ENCODE results near the gene FBXW9.
"Not testable (repeated sequence)": the region's sequence is repeated elsewhere in the genome, so short reads cannot be mapped to it uniquely, and the experiment has no call there.

Gene FBXW9

DNA sequence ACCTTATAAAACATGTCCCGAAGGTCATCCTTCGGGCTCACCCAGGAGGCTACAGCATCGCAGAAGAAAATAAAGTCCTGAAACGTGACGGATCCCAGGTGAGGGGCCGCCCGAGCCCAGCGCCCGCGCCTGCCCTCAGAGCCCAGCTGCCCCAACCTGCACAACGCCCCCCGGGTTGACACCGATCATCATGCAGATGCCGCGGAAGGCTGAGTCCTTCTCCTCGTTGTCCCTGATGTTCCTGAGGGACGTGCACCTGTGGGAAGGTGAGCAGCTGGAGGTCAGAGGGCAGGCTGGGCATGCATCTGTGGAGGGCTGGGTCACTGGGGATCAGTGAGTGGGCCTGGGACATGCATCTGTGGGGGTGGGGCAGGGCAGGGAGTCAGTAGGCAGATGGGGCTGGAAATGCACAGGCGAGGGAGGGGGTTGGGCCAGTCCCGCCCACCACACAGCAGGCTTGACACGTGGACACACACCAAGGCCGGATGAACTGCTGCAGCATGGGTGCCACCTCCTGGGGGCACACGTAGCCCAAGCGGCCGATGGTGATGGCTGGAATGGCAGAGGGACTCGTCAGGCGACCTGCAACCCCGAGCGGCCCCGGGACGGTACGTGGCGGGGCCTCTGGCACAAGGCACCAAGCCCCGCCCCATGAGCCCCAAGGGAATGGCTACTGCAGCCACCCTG lies 5.3 kb upstream of the FBXW9 start:
- H3K36me3 ChIP-seq (ENCODE audit: control insufficient read depth, insufficient read depth, low read length): peaks cover 26% of the 10 kb centered on the region

DNA sequence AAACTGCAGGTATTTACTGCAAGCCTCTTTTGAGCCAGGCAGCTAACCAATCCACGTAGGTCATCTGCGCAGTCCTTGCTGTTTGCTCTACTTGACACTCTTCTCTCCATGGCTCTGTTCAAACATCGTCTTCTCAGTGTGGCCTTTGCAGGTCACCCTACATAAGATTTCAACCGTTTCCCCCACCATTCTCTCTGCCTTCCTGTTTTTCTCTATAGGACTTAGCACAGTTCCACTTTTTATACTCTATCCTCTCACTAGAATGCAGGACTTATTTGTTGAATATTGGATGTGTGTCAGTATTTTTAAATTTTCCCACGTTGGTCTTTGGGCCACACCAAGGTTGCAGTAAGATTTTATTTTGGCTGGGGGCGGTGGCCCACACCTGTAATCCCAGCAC lies 1.7 kb upstream of the FBXW9 start:
- Histone ChIP-seq H2BK15ac (replicated peaks; ENCODE audit: low read depth) (no peak overlapping the region), H3K79me2 (ENCODE audit: control insufficient read depth, insufficient read depth, low read length) (no peaks in the 10 kb centered on the region), H3K56ac (ENCODE audit: low read length) (no peak overlapping the region), H3K27me3 (ENCODE audit: insufficient read depth, low read length, poor library complexity) (no peaks in the 10 kb centered on the region), H2BK5ac (ENCODE audit: low read length) (no peak overlapping the region), H3K9ac (ENCODE audit: low read length) (no peak overlapping the region), H3K27ac (ENCODE audit: low read depth, low read length) (no peak overlapping the region), H3K4me3 (ENCODE audit: low read length) (no peak overlapping the region), H2AK5ac (ENCODE audit: low read length) (no peak overlapping the region), H3K4me1 (ENCODE audit: control insufficient read depth, low read depth, low read length) (no peaks in the 10 kb centered on the region), H4K5ac (ENCODE audit: low read length) (no peak overlapping the region), H3K36me3 (ENCODE audit: control insufficient read depth, insufficient read depth, low read length) (peaks cover 12% of the 10 kb centered on the region), H3K79me1 (ENCODE audit: low read length) (peaks cover 4% of the 10 kb centered on the region), H3K18ac (ENCODE audit: low read length) (no peak overlapping the region), H3K23ac (ENCODE audit: low read length) (no peak overlapping the region), H2BK120ac (ENCODE audit: low read depth, low read length) (no peak overlapping the region), H3K4me2 (ENCODE audit: low read length) (no peak overlapping the region), H4K8ac (ENCODE audit: low read depth, low read length) (no peak overlapping the region), H3K4ac (ENCODE audit: low read depth, low read length) (no peak overlapping the region)
- DNase-seq: no peak
- no CpG with 5 or more reads among the region's 6 CpGs for WGBS (ENCODE audit: extremely low coverage, insufficient coverage, low lambda C conversion rate)

More for the DNA sequence above, 5.3 kb upstream of the FBXW9 start:
- Histone ChIP-seq H3K79me1 (ENCODE audit: low read length) (peaks cover 4% of the 10 kb centered on the region), H3K23ac (ENCODE audit: low read length) (no peak overlapping the region), H3K4me1 (ENCODE audit: control insufficient read depth, low read depth, low read length) (no peaks in the 10 kb centered on the region), H3K4me3 (ENCODE audit: low read length) (no peak overlapping the region), H3K27me3 (ENCODE audit: insufficient read depth, low read length, poor library complexity) (no peaks in the 10 kb centered on the region), H4K5ac (ENCODE audit: low read length) (no peak overlapping the region), H3K79me2 (ENCODE audit: control insufficient read depth, insufficient read depth, low read length) (no peaks in the 10 kb centered on the region), H4K8ac (ENCODE audit: low read depth, low read length) (no peak overlapping the region), H2BK15ac (replicated peaks; ENCODE audit: low read depth) (no peak overlapping the region), H3K9ac (ENCODE audit: low read length) (no peak overlapping the region), H3K56ac (ENCODE audit: low read length) (no peak overlapping the region), H3K4ac (ENCODE audit: low read depth, low read length) (no peak overlapping the region), H2AK5ac (ENCODE audit: low read length) (no peak overlapping the region), H3K18ac (ENCODE audit: low read length) (no peak overlapping the region), H2BK120ac (ENCODE audit: low read depth, low read length) (no peak overlapping the region), H2BK5ac (ENCODE audit: low read length) (no peak overlapping the region), H3K27ac (ENCODE audit: low read depth, low read length) (no peak overlapping the region), H3K4me2 (ENCODE audit: low read length) (no peak overlapping the region)
- WGBS (ENCODE audit: extremely low coverage, insufficient coverage, low lambda C conversion rate): no CpG with 5 or more reads among the region's 33 CpGs
- DNase-seq: no peak

DNA sequence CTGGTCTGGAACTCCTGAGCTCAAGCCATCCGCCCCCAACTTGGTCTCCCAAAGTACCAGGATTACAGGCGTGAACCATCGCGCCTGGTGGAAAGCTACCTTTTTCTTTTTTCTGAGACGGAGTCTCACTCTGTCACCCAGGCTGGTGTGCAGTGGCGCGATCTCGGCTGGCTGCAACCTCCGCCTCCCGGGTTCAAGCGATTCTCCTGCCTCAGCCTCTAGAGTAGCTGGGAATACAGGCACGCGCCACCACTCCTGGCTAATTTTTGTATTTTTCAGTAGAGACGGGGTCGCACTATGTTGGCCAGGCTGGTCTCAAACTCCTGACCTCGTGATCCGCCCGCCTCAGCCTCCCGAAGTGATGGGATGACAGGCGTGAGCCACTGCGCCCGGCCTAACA lies 994 bp upstream of the FBXW9 start:
- not testable (repeated sequence) for H3K27ac ChIP-seq (ENCODE audit: low read depth, low read length); H3K4me2 ChIP-seq (ENCODE audit: low read length); H3K4me3 ChIP-seq (ENCODE audit: low read length); H3K79me1 ChIP-seq (ENCODE audit: low read length); DNase-seq; H2BK120ac ChIP-seq (ENCODE audit: low read depth, low read length); H4K5ac ChIP-seq (ENCODE audit: low read length); H2BK15ac ChIP-seq (replicated peaks; ENCODE audit: low read depth); H3K23ac ChIP-seq (ENCODE audit: low read length); H3K79me2 ChIP-seq (ENCODE audit: control insufficient read depth, insufficient read depth, low read length); H3K9ac ChIP-seq (ENCODE audit: low read length); H2AK5ac ChIP-seq (ENCODE audit: low read length); H3K4me1 ChIP-seq (ENCODE audit: control insufficient read depth, low read depth, low read length); H3K56ac ChIP-seq (ENCODE audit: low read length); H3K27me3 ChIP-seq (ENCODE audit: insufficient read depth, low read length, poor library complexity); H2BK5ac ChIP-seq (ENCODE audit: low read length); H3K18ac ChIP-seq (ENCODE audit: low read length); H3K36me3 ChIP-seq (ENCODE audit: control insufficient read depth, insufficient read depth, low read length); H3K4ac ChIP-seq (ENCODE audit: low read depth, low read length); H4K8ac ChIP-seq (ENCODE audit: low read depth, low read length)
- no CpG with 5 or more reads among the region's 22 CpGs for WGBS (ENCODE audit: extremely low coverage, insufficient coverage, low lambda C conversion rate)

DNA sequence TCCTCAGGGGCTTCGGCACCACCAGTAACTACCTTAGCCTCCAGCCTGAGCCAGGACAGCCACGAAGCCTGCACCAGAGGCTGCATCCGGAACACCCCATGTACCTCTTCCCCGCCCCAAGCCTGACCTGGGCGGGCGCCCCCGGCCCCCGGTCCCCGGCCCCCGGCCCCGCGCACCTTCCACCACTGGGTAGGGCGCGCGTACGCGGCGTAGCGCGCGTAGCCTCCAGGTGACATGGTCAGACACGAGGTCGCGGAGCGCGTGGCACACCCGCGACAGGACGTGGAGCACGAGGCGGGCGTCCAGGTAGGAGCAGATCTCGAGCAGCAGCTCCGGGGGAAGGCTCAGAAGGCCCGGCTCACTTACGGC lies 450 bp downstream of the FBXW9 start:
- peak overlapping the region; percentile 85 for H3K4me2 ChIP-seq (ENCODE audit: low read length)
- H3K4me1 ChIP-seq (ENCODE audit: control insufficient read depth, low read depth, low read length): no peaks in the 10 kb centered on the region
- H4K8ac ChIP-seq (ENCODE audit: low read depth, low read length): no peak overlapping the region
- H3K36me3 ChIP-seq (ENCODE audit: control insufficient read depth, insufficient read depth, low read length): peaks cover under 1% of the 10 kb centered on the region
- no peaks in the 10 kb centered on the region for H3K27me3 ChIP-seq (ENCODE audit: insufficient read depth, low read length, poor library complexity)
- no peak for DNase-seq
- H3K9ac ChIP-seq (ENCODE audit: low read length): peak overlapping the region; percentile 80
- H4K5ac ChIP-seq (ENCODE audit: low read length): no peak overlapping the region
- peak overlapping the region; percentile 88 for H3K56ac ChIP-seq (ENCODE audit: low read length)
- H2BK15ac ChIP-seq (replicated peaks; ENCODE audit: low read depth): no peak overlapping the region
- H3K27ac ChIP-seq (ENCODE audit: low read depth, low read length): no peak overlapping the region
- no peaks in the 10 kb centered on the region for H3K79me1 ChIP-seq (ENCODE audit: low read length)
- H3K23ac ChIP-seq (ENCODE audit: low read length): peak overlapping the region; percentile 89
- H3K18ac ChIP-seq (ENCODE audit: low read length): no peak overlapping the region
- H3K79me2 ChIP-seq (ENCODE audit: control insufficient read depth, insufficient read depth, low read length): no peaks in the 10 kb centered on the region
- WGBS (ENCODE audit: extremely low coverage, insufficient coverage, low lambda C conversion rate): no CpG with 5 or more reads among the region's 36 CpGs
- no peak overlapping the region for H2BK120ac ChIP-seq (ENCODE audit: low read depth, low read length)
- peak overlapping the region; percentile 84 for H3K4me3 ChIP-seq (ENCODE audit: low read length)
- H2AK5ac ChIP-seq (ENCODE audit: low read length): no peak overlapping the region
- no peak overlapping the region for H3K4ac ChIP-seq (ENCODE audit: low read depth, low read length)
- no peak overlapping the region for H2BK5ac ChIP-seq (ENCODE audit: low read length)

DNA sequence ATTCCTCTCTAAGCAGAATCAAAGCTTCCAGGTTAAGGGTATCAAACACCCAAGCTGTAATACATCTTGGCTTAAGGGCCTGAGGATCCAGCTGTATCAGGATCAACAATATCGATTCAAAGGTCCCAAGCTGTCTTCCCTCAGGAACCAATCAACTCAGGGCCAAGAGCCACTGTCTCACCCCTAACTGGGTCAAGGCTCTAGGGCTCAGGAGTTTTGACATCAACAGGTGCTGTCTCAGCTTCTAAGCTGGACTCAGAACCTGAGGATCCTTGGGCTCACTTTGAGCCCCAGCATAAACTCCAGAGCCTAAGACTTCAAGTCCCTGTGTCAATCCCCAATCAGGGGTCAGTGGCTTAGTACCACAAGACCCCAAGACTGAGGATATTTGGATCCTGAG lies 917 bp downstream of the FBXW9 start:
- Histone ChIP-seq H4K5ac (ENCODE audit: low read length) (no peak overlapping the region), H3K4me2 (ENCODE audit: low read length) (peak overlapping the region; percentile 14), H3K27me3 (ENCODE audit: insufficient read depth, low read length, poor library complexity) (no peaks in the 10 kb centered on the region), H3K56ac (ENCODE audit: low read length) (peak overlapping the region; percentile 88), H2BK15ac (replicated peaks; ENCODE audit: low read depth) (no peak overlapping the region), H3K36me3 (ENCODE audit: control insufficient read depth, insufficient read depth, low read length) (no peaks in the 10 kb centered on the region), H2BK5ac (ENCODE audit: low read length) (no peak overlapping the region), H3K23ac (ENCODE audit: low read length) (no peak overlapping the region), H4K8ac (ENCODE audit: low read depth, low read length) (no peak overlapping the region), H3K9ac (ENCODE audit: low read length) (peak overlapping the region; percentile 32), H3K4me1 (ENCODE audit: control insufficient read depth, low read depth, low read length) (no peaks in the 10 kb centered on the region), H2BK120ac (ENCODE audit: low read depth, low read length) (no peak overlapping the region), H3K79me2 (ENCODE audit: control insufficient read depth, insufficient read depth, low read length) (no peaks in the 10 kb centered on the region), H3K79me1 (ENCODE audit: low read length) (no peaks in the 10 kb centered on the region), H3K4me3 (ENCODE audit: low read length) (no peak overlapping the region), H3K18ac (ENCODE audit: low read length) (no peak overlapping the region), H2AK5ac (ENCODE audit: low read length) (no peak overlapping the region), H3K27ac (ENCODE audit: low read depth, low read length) (no peak overlapping the region), H3K4ac (ENCODE audit: low read depth, low read length) (no peak overlapping the region)
- no CpG with 5 or more reads among the region's 1 CpG for WGBS (ENCODE audit: extremely low coverage, insufficient coverage, low lambda C conversion rate)
- no peak for DNase-seq

DNA sequence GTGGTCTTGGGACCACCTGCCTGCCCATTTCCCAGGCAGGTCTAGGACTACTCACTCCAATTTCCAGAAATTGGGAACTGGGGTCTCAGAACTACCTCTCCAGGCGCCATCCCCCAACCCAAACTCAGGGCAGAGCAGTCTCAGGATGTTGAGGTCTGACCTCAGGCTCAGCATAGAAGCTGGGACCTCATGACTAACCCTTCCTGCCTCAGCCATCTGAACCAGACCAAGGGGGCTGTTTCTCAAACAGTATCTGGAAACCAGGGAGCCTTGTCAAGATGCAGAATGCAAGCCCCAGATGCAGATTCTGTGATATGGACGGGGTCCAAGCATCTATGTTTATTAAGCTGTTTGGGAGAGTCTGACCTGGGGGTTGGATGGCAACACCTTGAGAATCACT lies 1.3 kb downstream of the FBXW9 start:
- DNase-seq: no peak

More for the DNA sequence above, 1.3 kb downstream of the FBXW9 start:
- H3K56ac ChIP-seq (ENCODE audit: low read length): no peak overlapping the region
- no peak overlapping the region for H3K4ac ChIP-seq (ENCODE audit: low read depth, low read length)
- no peak overlapping the region for H3K18ac ChIP-seq (ENCODE audit: low read length)
- no peaks in the 10 kb centered on the region for H3K36me3 ChIP-seq (ENCODE audit: control insufficient read depth, insufficient read depth, low read length)
- no CpG with 5 or more reads among the region's 2 CpGs for WGBS (ENCODE audit: extremely low coverage, insufficient coverage, low lambda C conversion rate)
- no peak overlapping the region for H2BK120ac ChIP-seq (ENCODE audit: low read depth, low read length)
- H3K4me1 ChIP-seq (ENCODE audit: control insufficient read depth, low read depth, low read length): no peaks in the 10 kb centered on the region
- no peak overlapping the region for H3K23ac ChIP-seq (ENCODE audit: low read length)
- no peak overlapping the region for H3K4me3 ChIP-seq (ENCODE audit: low read length)
- H2BK5ac ChIP-seq (ENCODE audit: low read length): no peak overlapping the region
- H3K9ac ChIP-seq (ENCODE audit: low read length): no peak overlapping the region
- no peaks in the 10 kb centered on the region for H3K79me1 ChIP-seq (ENCODE audit: low read length)
- H3K27ac ChIP-seq (ENCODE audit: low read depth, low read length): no peak overlapping the region
- H2AK5ac ChIP-seq (ENCODE audit: low read length): no peak overlapping the region
- H3K4me2 ChIP-seq (ENCODE audit: low read length): no peak overlapping the region
- no peaks in the 10 kb centered on the region for H3K79me2 ChIP-seq (ENCODE audit: control insufficient read depth, insufficient read depth, low read length)
- no peak overlapping the region for H4K5ac ChIP-seq (ENCODE audit: low read length)
- no peak overlapping the region for H2BK15ac ChIP-seq (replicated peaks; ENCODE audit: low read depth)
- no peak overlapping the region for H4K8ac ChIP-seq (ENCODE audit: low read depth, low read length)
- no peaks in the 10 kb centered on the region for H3K27me3 ChIP-seq (ENCODE audit: insufficient read depth, low read length, poor library complexity)
